Measurements from ENCODE around the gene DHCR7.

DNA sequence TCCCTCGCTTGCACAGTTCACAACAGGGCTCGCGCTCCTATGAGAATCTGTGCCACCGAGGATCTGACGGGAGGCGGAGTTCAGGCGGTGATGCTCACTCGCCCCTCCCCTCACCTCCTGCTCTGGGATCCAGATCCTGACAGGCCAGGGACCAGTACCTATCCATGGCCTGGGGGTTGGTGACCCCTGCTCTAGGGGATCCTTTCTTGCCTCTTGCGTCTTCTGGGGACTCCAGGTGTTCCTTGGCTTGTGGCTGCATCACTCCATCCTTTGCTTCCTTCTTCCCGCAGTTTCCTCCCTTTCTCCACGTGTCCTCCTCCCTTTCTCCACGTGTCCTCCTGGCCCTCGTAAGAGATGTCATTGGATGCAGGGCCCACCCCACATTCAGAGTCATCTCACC, 48.2 kb upstream of the DHCR7 start:
- TF ChIP-seq, protein P1, sequence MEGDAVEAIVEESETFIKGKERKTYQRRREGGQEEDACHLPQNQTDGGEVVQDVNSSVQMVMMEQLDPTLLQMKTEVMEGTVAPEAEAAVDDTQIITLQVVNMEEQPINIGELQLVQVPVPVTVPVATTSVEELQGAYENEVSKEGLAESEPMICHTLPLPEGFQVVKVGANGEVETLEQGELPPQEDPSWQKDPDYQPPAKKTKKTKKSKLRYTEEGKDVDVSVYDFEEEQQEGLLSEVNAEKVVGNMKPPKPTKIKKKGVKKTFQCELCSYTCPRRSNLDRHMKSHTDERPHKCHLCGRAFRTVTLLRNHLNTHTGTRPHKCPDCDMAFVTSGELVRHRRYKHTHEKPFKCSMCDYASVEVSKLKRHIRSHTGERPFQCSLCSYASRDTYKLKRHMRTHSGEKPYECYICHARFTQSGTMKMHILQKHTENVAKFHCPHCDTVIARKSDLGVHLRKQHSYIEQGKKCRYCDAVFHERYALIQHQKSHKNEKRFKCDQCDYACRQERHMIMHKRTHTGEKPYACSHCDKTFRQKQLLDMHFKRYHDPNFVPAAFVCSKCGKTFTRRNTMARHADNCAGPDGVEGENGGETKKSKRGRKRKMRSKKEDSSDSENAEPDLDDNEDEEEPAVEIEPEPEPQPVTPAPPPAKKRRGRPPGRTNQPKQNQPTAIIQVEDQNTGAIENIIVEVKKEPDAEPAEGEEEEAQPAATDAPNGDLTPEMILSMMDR (conservative IDR thresholded peaks at IDR 0.05; ENCODE audit: low read depth in 2 of 2): no peak
- TF ChIP-seq, protein P2, sequence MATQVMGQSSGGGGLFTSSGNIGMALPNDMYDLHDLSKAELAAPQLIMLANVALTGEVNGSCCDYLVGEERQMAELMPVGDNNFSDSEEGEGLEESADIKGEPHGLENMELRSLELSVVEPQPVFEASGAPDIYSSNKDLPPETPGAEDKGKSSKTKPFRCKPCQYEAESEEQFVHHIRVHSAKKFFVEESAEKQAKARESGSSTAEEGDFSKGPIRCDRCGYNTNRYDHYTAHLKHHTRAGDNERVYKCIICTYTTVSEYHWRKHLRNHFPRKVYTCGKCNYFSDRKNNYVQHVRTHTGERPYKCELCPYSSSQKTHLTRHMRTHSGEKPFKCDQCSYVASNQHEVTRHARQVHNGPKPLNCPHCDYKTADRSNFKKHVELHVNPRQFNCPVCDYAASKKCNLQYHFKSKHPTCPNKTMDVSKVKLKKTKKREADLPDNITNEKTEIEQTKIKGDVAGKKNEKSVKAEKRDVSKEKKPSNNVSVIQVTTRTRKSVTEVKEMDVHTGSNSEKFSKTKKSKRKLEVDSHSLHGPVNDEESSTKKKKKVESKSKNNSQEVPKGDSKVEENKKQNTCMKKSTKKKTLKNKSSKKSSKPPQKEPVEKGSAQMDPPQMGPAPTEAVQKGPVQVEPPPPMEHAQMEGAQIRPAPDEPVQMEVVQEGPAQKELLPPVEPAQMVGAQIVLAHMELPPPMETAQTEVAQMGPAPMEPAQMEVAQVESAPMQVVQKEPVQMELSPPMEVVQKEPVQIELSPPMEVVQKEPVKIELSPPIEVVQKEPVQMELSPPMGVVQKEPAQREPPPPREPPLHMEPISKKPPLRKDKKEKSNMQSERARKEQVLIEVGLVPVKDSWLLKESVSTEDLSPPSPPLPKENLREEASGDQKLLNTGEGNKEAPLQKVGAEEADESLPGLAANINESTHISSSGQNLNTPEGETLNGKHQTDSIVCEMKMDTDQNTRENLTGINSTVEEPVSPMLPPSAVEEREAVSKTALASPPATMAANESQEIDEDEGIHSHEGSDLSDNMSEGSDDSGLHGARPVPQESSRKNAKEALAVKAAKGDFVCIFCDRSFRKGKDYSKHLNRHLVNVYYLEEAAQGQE (IDR thresholded peaks at IDR 0.05; ENCODE audit: unreplicated experiment): no peak
- TF ChIP-seq POLR2AphosphoS5 (IDR thresholded peaks at IDR 0.05; ENCODE audit: low read depth): no peak
- no peak for TF ChIP-seq EZH2 (IDR thresholded peaks at IDR 0.05; ENCODE audit: low read depth, unreplicated experiment)
- no peak for TF ChIP-seq CREB1 (CRISPR knock-in tag; IDR thresholded peaks at IDR 0.05; ENCODE audit: low read depth)
- TF ChIP-seq ZNF114 (CRISPR knock-in tag; IDR thresholded peaks at IDR 0.05): no peak

Measured in GM23338 (cell line).